PC-9 (cell line): Measurements from ENCODE around the gene NPS. TPM values are rescaled to one million over a fixed set of nuclear protein-coding genes. Genes with fewer than 3 reads are reported as not detected.

Source experiments
- BruUV-seq: library from RNA; stranded (reverse); fragments of 400-500 nt; replicated peaks from 2 replicates; lab custom pipeline; 2021; lab: Mats Ljungman, UMichigan
- CTCF ChIA-PET: fragments of 300-600 bp; sonication (Branson Sonifier 250); formaldehyde crosslinking; loops from one replicate; lab custom pipeline; 2022; ENCODE audit warnings: antibody characterized with exemption; lab: Charles Lee
- POLR2A ChIA-PET: fragments of 300-600 bp; sonication (Branson Sonifier 250); formaldehyde crosslinking; loops from one replicate; lab custom pipeline; 2022; ENCODE audit warnings: antibody characterized with exemption; ENCODE audit not compliant: unreplicated experiment; lab: Charles Lee
- DNase-seq, 2 experiments: peaks; one replicate each; pipeline versions ENCODE4 v3.0.0 to v3.0.0-alpha.2; 2015 to 2022; ENCODE audit warnings: mixed read lengths in 1 of 2
- H2AFZ ChIP-seq: fragments of 200-600 bp; sonication (generic); 2 replicates; pipeline ENCODE4 v1.8.1; 2017; ENCODE audit warnings: antibody characterized with exemption
- H3F3A ChIP-seq: fragments of 200-600 bp; sonication (generic); 2 replicates; pipeline ENCODE4 v1.8.1; 2017; ENCODE audit warnings: antibody characterized with exemption, mild to moderate bottlenecking, low read depth; ENCODE audit not compliant: insufficient read depth
- H3K27ac ChIP-seq: fragments of 200-600 bp; sonication (generic); 2 replicates; pipeline ENCODE4 v1.6.1; 2016; ENCODE audit warnings: mixed run types
- H3K27me3 ChIP-seq: fragments of 200-600 bp; sonication (generic); 2 replicates; pipeline ENCODE4 v1.6.1; 2016; ENCODE audit warnings: low read depth, mixed run types; ENCODE audit not compliant: insufficient read depth
- H3K36me3 ChIP-seq: fragments of 200-600 bp; sonication (generic); 2 replicates; pipeline ENCODE4 v1.6.1; 2016; ENCODE audit warnings: low read depth, mixed run types
- H3K4me1 ChIP-seq: fragments of 200-600 bp; sonication (generic); replicated peaks from 2 replicates; pipeline ENCODE4 v1.6.1; 2016; ENCODE audit warnings: mixed run types; ENCODE audit not compliant: insufficient read depth
- H3K4me2 ChIP-seq: fragments of 200-600 bp; sonication (generic); 2 replicates; pipeline ENCODE4 v1.6.1; 2017; ENCODE audit warnings: mixed run types
- H3K4me3 ChIP-seq: fragments of 200-600 bp; sonication (generic); 2 replicates; pipeline ENCODE4 v1.6.1; 2016; ENCODE audit warnings: mixed run types
- H3K79me2 ChIP-seq: fragments of 200-600 bp; sonication (generic); 2 replicates; pipeline ENCODE4 v1.6.1; 2017; ENCODE audit warnings: low read depth, mixed run types
- H3K9me2 ChIP-seq: fragments of 200-600 bp; sonication (generic); 2 replicates; pipeline ENCODE4 v1.8.1; 2017; ENCODE audit warnings: mild to moderate bottlenecking; ENCODE audit not compliant: insufficient read depth
- H3K9me3 ChIP-seq: fragments of 200-600 bp; sonication (generic); 2 replicates; pipeline ENCODE4 v1.8.1; 2016; ENCODE audit warnings: low read depth; ENCODE audit not compliant: insufficient read depth
- H4K20me1 ChIP-seq: fragments of 200-600 bp; sonication (generic); 2 replicates; pipeline ENCODE4 v1.8.1; 2017; ENCODE audit not compliant: insufficient read depth
- EZH2 ChIP-seq: fragments of 200-600 bp; sonication (generic); IDR thresholded peaks from 2 replicates; pipeline ENCODE4 v1.8.0; 2017; ENCODE audit warnings: antibody characterized with exemption, low read depth
- intact Hi-C: fragments of 100-400 bp; cut with micrococcal nuclease; formaldehyde crosslinking; loops from one replicate; pipeline ENCODE4 v1.10.0; 2022; ENCODE audit not compliant: unreplicated experiment
- total RNA-seq: library from RNA; stranded (reverse); gene quantifications from 2 replicates; pipeline ENCODE4 v1.2.3, GENCODE V29; 2021
- TF ChIP-seq, protein P1 (sequence below): fragments of 200-600 bp; sonication (generic); conservative IDR thresholded peaks from 2 replicates; pipeline ENCODE4 v1.6.1; 2017; ENCODE audit warnings: mixed run types, antibody characterized with exemption, mild to moderate bottlenecking, moderate library complexity

NPS gene
- total RNA-seq, 1 experiment from 2014 or later, result not detected

GRCh38 chr10:127524908-127525665, 24.0 kb upstream of the NPS start:
- no peak for TF ChIP-seq EZH2
- TF ChIP-seq, protein P1, sequence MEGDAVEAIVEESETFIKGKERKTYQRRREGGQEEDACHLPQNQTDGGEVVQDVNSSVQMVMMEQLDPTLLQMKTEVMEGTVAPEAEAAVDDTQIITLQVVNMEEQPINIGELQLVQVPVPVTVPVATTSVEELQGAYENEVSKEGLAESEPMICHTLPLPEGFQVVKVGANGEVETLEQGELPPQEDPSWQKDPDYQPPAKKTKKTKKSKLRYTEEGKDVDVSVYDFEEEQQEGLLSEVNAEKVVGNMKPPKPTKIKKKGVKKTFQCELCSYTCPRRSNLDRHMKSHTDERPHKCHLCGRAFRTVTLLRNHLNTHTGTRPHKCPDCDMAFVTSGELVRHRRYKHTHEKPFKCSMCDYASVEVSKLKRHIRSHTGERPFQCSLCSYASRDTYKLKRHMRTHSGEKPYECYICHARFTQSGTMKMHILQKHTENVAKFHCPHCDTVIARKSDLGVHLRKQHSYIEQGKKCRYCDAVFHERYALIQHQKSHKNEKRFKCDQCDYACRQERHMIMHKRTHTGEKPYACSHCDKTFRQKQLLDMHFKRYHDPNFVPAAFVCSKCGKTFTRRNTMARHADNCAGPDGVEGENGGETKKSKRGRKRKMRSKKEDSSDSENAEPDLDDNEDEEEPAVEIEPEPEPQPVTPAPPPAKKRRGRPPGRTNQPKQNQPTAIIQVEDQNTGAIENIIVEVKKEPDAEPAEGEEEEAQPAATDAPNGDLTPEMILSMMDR, result no peak
- CTCF ChIA-PET, result no interaction called here

GRCh38 chr10:127525686-127526085, 23.4 kb upstream of the NPS start:
- Histone ChIP-seq H3K36me3 (no peaks in the 10 kb centered on the region), H3F3A (no peaks in the 10 kb centered on the region), H3K27ac (no peak overlapping the region), H3K4me2 (no peak overlapping the region), H3K9me2 (no peaks in the 10 kb centered on the region), H3K9me3 (no peaks in the 10 kb centered on the region), H3K4me3 (no peak overlapping the region), H3K27me3 (peaks cover 47% of the 10 kb centered on the region), H2AFZ (no peak overlapping the region), H4K20me1 (no peaks in the 10 kb centered on the region), H3K4me1 (no peaks in the 10 kb centered on the region), H3K79me2 (no peaks in the 10 kb centered on the region)
- intact Hi-C loops, result no loop called here
- ChIA-PET CTCF (no interaction called here), POLR2A (no interaction called here)
- no TSS peak for BruUV-seq
- TF ChIP-seq EZH2, result no peak
- TF ChIP-seq, protein P1, result no peak
- no peak for DNase-seq

More at GRCh38 chr10:127524908-127525665, 24.0 kb upstream of the NPS start:
- Histone ChIP-seq H3K4me1 (no peaks in the 10 kb centered on the region), H3K9me3 (no peaks in the 10 kb centered on the region), H3K36me3 (no peaks in the 10 kb centered on the region), H3K9me2 (no peaks in the 10 kb centered on the region), H3K4me2 (no peak overlapping the region), H3K27ac (no peak overlapping the region), H4K20me1 (no peaks in the 10 kb centered on the region), H3F3A (no peaks in the 10 kb centered on the region), H3K27me3 (peaks cover 43% of the 10 kb centered on the region), H2AFZ (no peak overlapping the region), H3K79me2 (no peaks in the 10 kb centered on the region), H3K4me3 (no peak overlapping the region)
- intact Hi-C loops, result no loop called here
- no peak for DNase-seq
- POLR2A ChIA-PET, result no interaction called here
- no TSS peak for BruUV-seq

- Histone ChIP-seq H3K79me2 (no peaks in the 10 kb centered on the region), H2AFZ (no peak overlapping the region), H3K27me3 (peaks cover 52% of the 10 kb centered on the region), H3K9me2 (no peaks in the 10 kb centered on the region), H3K27ac (no peak overlapping the region), H3K9me3 (no peaks in the 10 kb centered on the region), H3K4me1 (no peaks in the 10 kb centered on the region), H3F3A (no peaks in the 10 kb centered on the region), H3K4me2 (no peak overlapping the region), H3K36me3 (no peaks in the 10 kb centered on the region), H3K4me3 (no peak overlapping the region), H4K20me1 (no peaks in the 10 kb centered on the region)
- no peak for DNase-seq
- ChIA-PET POLR2A (no interaction called here), CTCF (no interaction called here)
- TF ChIP-seq, protein P1, result no peak
- TF ChIP-seq EZH2, result no peak
- intact Hi-C loops, result no loop called here
- no TSS peak for BruUV-seq
Observed at GRCh38 chr10:127526161-127526560, 22.9 kb upstream of the NPS start.
